Activated T-helper 2 cell treated with anti-CD3 and anti-CD28 coated beads, Interferon-gamma antibody, Interleukin-2, Interleukin-4, amounts not matched to agents 10 μg/mL and 5 μg/mL and 100 μg/mL, durations not matched to agents 14 hours and 24 hours and 36 hours (primary cell): ENCODE measurements around the gene SETBP1. TPM values are rescaled to one million over a fixed set of nuclear protein-coding genes. Genes with fewer than 3 reads are reported as not detected.

Experiments used
- DNase-seq: peaks from one replicate; pipeline ENCODE4 v3.0.0; 2021; ENCODE audit warnings: low spot score
- H3K27ac Mint-ChIP-seq: one replicate; pipeline ENCODE4 v1.8.0; 2021; ENCODE audit warnings: mixed read lengths
- H3K27me3 Mint-ChIP-seq: one replicate; pipeline ENCODE4 v1.8.0; 2021; ENCODE audit warnings: low read depth, mixed read lengths
- H3K36me3 Mint-ChIP-seq: one replicate; pipeline ENCODE4 v1.8.0; 2021; ENCODE audit warnings: low read depth, mixed read lengths
- H3K4me1 Mint-ChIP-seq: one replicate; pipeline ENCODE4 v1.8.0; 2021; ENCODE audit warnings: low read depth, mixed read lengths
- H3K4me3 Mint-ChIP-seq: one replicate; pipeline ENCODE4 v1.8.0; 2021; ENCODE audit warnings: low read depth, mild to moderate bottlenecking, moderate library complexity, mixed read lengths
- H3K9me3 Mint-ChIP-seq: one replicate; pipeline ENCODE4 v1.8.0; 2021; ENCODE audit warnings: mixed read lengths
- intact Hi-C: fragments of 100-400 bp; cut with micrococcal nuclease; formaldehyde crosslinking; loops from one replicate; pipeline ENCODE4 v1.15.1; 2023
- total RNA-seq: library from RNA; stranded (reverse); gene quantifications from 2 replicates; pipeline ENCODE4 v1.2.3, GENCODE V29; 2022

Gene SETBP1
- total RNA-seq, 1 donor from 2014 or later, result 27.4 TPM

DNA sequence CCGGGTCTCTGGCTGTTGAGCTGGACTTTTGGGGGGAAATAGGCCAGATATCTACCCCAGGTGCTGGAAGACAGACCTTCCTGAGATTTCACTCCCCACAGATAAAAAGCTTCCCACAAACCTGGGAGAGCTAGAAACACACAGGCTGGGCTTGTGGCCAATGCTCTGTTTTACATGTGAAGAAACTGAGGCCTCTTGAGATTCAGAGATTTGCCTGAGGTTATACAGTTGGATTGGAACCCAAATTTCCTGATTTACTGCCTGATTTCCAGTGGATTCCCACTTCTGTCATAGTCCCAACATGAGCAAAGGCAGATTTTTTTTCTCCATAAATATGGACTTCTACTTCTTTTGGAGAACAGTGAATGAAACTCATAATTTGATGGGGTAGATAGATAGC is 360.2 kb downstream of the SETBP1 start:
- no peaks in the 10 kb centered on the region for H3K4me1 Mint-ChIP-seq
- intact Hi-C loops, result no loop called here
- no peak overlapping the region for H3K4me3 Mint-ChIP-seq
- no peak overlapping the region for H3K27ac Mint-ChIP-seq
- no peaks in the 10 kb centered on the region for H3K36me3 Mint-ChIP-seq
- H3K9me3 Mint-ChIP-seq, result no peaks in the 10 kb centered on the region
- no peaks in the 10 kb centered on the region for H3K27me3 Mint-ChIP-seq
- no peak for DNase-seq

DNA sequence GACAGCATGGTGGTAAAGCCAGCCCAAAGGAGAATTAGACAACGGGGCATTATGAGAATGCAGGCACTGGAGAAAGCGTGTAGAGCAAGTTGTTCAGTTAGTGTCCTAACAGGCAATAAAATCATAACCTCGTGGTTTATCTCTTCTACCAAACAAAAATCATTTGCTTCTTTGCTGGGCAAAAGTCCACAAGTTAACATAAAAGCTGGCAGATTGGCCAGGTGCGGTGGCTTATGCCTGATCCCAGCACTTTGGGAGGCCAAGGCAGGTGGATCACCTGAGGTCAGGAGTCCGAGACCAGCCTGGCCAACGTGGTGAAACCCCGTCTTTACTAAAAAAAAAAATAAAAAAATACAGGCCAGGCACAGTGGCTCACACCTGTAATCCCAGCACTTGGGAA is 364.1 kb downstream of the SETBP1 start:
- Mint-ChIP-seq H3K27me3 (no peaks in the 10 kb centered on the region), H3K36me3 (no peaks in the 10 kb centered on the region), H3K9me3 (no peaks in the 10 kb centered on the region), H3K4me1 (no peaks in the 10 kb centered on the region), H3K4me3 (no peak overlapping the region), H3K27ac (no peak overlapping the region)
- DNase-seq, result no peak
- intact Hi-C loops, result no loop called here

- H3K27ac Mint-ChIP-seq, result no peak overlapping the region
- no peaks in the 10 kb centered on the region for H3K36me3 Mint-ChIP-seq
- no peaks in the 10 kb centered on the region for H3K9me3 Mint-ChIP-seq
- intact Hi-C loops, result no loop called here
- DNase-seq, result no peak
- H3K4me3 Mint-ChIP-seq, result no peak overlapping the region
- H3K27me3 Mint-ChIP-seq, result no peaks in the 10 kb centered on the region
- no peaks in the 10 kb centered on the region for H3K4me1 Mint-ChIP-seq
Measured at GRCh38 chr18:45046228-45046627, 365.5 kb downstream of the SETBP1 start.

DNA sequence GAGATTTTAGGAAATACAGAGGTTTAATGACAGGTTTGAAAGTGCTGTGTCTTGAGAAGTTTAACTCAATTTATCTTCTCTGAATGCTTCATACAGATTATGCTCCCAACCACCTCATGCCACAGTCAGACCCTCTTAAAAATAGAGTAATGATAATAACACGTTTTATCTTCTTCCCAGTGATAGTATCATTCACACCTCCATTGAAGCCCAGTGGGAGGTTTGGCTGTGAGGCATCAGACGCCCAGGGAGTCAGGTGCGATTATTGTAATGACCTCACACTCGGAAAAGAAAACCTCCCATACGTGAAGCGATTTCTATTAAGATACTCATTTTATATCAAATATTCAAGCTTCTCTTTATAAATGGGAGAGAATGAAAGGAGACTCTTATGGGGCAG is 366.3 kb downstream of the SETBP1 start:
- H3K36me3 Mint-ChIP-seq, result no peaks in the 10 kb centered on the region
- no peak overlapping the region for H3K27ac Mint-ChIP-seq
- intact Hi-C loops, result no loop called here
- DNase-seq, result no peak
- no peak overlapping the region for H3K4me3 Mint-ChIP-seq
- H3K9me3 Mint-ChIP-seq, result no peaks in the 10 kb centered on the region
- H3K4me1 Mint-ChIP-seq, result no peaks in the 10 kb centered on the region
- no peaks in the 10 kb centered on the region for H3K27me3 Mint-ChIP-seq

DNA sequence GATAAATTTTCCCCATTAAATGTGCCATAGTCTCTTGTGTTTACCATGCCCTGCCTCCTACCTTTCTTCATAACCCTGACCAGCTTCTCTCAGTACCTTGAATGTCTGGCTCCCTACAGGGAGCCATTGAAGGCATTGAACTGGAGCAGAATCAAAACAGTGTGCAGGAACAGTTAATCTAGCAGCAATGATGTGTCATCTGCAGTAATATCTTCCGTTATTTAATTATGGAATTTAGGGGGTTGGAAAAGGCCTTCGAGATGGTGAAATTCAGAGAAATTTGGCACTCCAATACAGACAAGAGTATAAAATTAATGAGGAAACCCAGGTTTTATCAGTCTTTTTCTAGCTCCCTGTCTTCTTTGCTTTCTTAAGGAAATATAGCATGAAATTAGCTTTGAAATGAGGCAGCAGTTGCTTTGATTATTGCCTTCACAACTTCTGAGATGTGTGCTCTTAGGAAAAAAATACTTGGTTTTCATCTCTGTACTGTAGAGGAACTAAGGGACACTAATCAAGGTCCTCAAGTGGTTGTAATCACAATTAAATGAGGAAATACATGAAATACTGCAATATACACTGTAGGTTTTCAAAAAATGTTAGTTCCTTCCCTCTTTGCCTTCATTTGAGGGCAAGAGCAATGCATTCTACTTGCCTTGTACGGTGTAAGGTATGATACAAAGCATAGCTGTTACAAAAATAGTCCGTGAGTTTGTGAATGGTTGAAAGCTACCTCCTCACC is 369.1 kb downstream of the SETBP1 start:
- no peak overlapping the region for H3K4me3 Mint-ChIP-seq
- H3K27ac Mint-ChIP-seq, result no peak overlapping the region
- no peaks in the 10 kb centered on the region for H3K27me3 Mint-ChIP-seq
- H3K4me1 Mint-ChIP-seq, result no peaks in the 10 kb centered on the region
- no peaks in the 10 kb centered on the region for H3K36me3 Mint-ChIP-seq
- H3K9me3 Mint-ChIP-seq, result no peaks in the 10 kb centered on the region
- DNase-seq, result no peak
- intact Hi-C loops, result no loop called here

DNA sequence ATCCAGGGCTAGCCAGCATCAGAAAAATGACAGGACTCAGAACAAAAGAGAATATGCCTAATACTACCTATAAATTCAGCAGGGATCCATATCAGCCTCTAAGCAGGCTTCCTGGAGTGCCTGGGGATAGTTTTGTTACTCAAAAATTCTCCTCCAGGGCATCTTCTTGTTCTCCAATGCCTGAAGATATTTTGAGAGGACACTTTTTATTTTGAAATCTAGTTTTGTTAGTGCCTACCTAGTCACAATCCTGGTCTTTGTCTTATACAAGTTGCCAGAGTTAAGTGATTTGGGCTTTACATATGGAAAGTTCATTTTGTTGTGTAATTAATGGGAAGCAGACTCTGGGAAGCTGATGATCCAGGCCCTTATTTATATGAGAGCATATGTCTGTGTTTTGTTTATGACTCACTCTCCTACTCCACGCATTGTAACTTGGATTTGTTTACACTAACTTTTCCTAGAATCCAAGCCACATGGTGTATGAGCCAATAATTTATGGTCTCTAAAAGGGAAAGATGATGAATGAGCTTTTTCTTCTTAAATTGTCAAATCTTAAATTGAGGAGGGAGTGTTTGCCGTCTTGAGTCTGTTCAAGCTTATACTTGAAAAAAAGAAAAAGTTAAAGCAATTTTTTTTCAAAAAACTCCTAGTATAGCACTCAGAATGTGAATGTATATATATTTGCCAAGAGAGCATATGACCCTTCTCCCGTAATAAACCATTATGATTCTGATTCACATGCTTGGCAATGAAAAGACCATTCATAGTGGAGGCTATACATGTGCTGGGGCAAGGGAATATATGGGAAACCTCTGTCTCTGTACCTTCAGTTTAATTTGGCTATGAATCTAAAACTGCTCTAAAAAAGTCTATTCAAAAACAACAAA is 370.3 kb downstream of the SETBP1 start:
- H3K4me1 Mint-ChIP-seq, result no peaks in the 10 kb centered on the region
- H3K27me3 Mint-ChIP-seq, result no peaks in the 10 kb centered on the region
- no peaks in the 10 kb centered on the region for H3K36me3 Mint-ChIP-seq
- H3K4me3 Mint-ChIP-seq, result no peak overlapping the region
- no peak for DNase-seq
- intact Hi-C loops, result no loop called here
- H3K9me3 Mint-ChIP-seq, result no peaks in the 10 kb centered on the region
- no peak overlapping the region for H3K27ac Mint-ChIP-seq

DNA sequence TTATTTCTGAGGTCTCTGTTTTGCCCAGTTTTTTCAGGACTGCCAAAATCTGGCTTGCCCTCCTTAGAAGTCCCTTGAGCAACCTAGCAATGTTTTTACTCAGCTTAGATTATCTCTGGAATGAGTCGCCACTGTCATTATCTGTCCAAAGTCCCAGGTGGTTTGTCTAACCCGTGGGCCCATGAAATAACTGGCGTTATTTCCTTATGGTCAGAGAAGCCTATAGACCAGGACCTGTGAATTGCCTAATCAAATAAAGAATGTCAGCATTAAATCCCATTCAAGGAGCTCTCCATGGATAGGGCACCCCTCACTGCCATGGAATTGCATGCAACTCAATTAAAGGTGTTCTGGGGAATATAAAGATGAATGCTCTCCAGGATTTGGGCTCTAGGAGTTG is 373.9 kb downstream of the SETBP1 start:
- H3K27me3 Mint-ChIP-seq, result no peaks in the 10 kb centered on the region
- no peak overlapping the region for H3K4me3 Mint-ChIP-seq
- no peaks in the 10 kb centered on the region for H3K4me1 Mint-ChIP-seq
- H3K36me3 Mint-ChIP-seq, result no peaks in the 10 kb centered on the region
- no peak overlapping the region for H3K27ac Mint-ChIP-seq
- H3K9me3 Mint-ChIP-seq, result no peaks in the 10 kb centered on the region
- intact Hi-C loops, result no loop called here
- no peak for DNase-seq

DNA sequence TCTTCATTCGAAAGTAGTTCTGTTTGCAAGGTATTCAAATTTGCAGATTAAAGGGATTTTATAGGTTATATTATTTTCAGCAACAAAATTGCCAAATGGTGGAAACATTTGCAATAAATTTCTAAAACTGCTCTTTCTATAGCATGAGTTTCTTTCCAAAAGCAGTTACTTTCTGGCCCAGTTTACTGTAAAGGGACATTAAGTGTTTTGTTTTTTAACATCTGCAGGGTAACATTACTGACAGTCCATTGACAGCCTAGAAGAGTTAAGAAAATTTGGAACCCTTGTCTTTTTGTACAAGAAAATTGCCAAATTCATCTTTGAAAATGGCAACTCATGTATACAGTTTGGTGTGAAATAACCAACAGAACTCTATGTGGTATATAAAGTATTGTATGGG is 375.1 kb downstream of the SETBP1 start:
- no peaks in the 10 kb centered on the region for H3K4me1 Mint-ChIP-seq
- H3K36me3 Mint-ChIP-seq, result no peaks in the 10 kb centered on the region
- H3K4me3 Mint-ChIP-seq, result no peak overlapping the region
- H3K27me3 Mint-ChIP-seq, result no peaks in the 10 kb centered on the region
- H3K27ac Mint-ChIP-seq, result no peak overlapping the region
- H3K9me3 Mint-ChIP-seq, result no peaks in the 10 kb centered on the region
- intact Hi-C loops, result no loop called here
- DNase-seq, result no peak

GRCh38 chr18:45056926-45057325 is 376.2 kb downstream of the SETBP1 start:
- no peak for DNase-seq
- H3K27ac Mint-ChIP-seq, result no peak overlapping the region
- H3K4me3 Mint-ChIP-seq, result no peak overlapping the region
- no peaks in the 10 kb centered on the region for H3K4me1 Mint-ChIP-seq
- no peaks in the 10 kb centered on the region for H3K9me3 Mint-ChIP-seq
- intact Hi-C loops, result no loop called here
- no peaks in the 10 kb centered on the region for H3K27me3 Mint-ChIP-seq
- no peaks in the 10 kb centered on the region for H3K36me3 Mint-ChIP-seq

GRCh38 chr18:45057955-45058600 is 377.4 kb downstream of the SETBP1 start:
- Mint-ChIP-seq H3K27me3 (no peaks in the 10 kb centered on the region), H3K9me3 (no peaks in the 10 kb centered on the region), H3K4me1 (no peaks in the 10 kb centered on the region), H3K27ac (no peak overlapping the region), H3K4me3 (no peak overlapping the region), H3K36me3 (no peaks in the 10 kb centered on the region)
- intact Hi-C loops, result no loop called here
- no peak for DNase-seq

- intact Hi-C loops, result no loop called here
- Mint-ChIP-seq H3K4me3 (no peak overlapping the region), H3K27me3 (no peaks in the 10 kb centered on the region), H3K4me1 (no peaks in the 10 kb centered on the region), H3K36me3 (no peaks in the 10 kb centered on the region), H3K27ac (no peak overlapping the region), H3K9me3 (no peaks in the 10 kb centered on the region)
- DNase-seq, result no peak
Measured at GRCh38 chr18:45059695-45060094, 379.0 kb downstream of the SETBP1 start.

GRCh38 chr18:45060102-45060501 is 379.4 kb downstream of the SETBP1 start:
- no peaks in the 10 kb centered on the region for H3K4me1 Mint-ChIP-seq
- no peak overlapping the region for H3K4me3 Mint-ChIP-seq
- no peak overlapping the region for H3K27ac Mint-ChIP-seq
- no peaks in the 10 kb centered on the region for H3K9me3 Mint-ChIP-seq
- H3K36me3 Mint-ChIP-seq, result no peaks in the 10 kb centered on the region
- H3K27me3 Mint-ChIP-seq, result no peaks in the 10 kb centered on the region
- no peak for DNase-seq
- intact Hi-C loops, result no loop called here

DNA sequence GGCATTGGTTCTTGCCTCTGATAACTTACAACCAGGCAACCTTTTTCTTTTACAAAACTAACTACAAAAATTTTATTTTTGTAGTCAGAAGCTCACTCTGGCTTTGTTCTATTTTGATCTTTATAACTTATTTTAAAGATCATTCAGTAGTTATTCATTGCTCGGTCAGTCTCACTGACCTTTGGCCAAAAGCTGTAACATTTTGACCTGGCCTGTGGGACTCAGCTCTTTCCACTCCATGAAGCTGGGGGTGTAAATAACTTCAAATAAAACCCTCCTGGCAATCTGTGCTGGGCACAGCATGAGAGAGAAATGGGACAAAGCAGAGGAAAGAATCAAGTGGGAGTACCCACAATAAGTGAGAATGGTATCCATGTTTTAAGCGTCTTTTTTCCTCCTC is 380.7 kb downstream of the SETBP1 start:
- Mint-ChIP-seq H3K36me3 (no peaks in the 10 kb centered on the region), H3K4me1 (no peaks in the 10 kb centered on the region), H3K4me3 (no peak overlapping the region), H3K27me3 (no peaks in the 10 kb centered on the region), H3K27ac (no peak overlapping the region), H3K9me3 (no peaks in the 10 kb centered on the region)
- intact Hi-C loops, result no loop called here
- DNase-seq, result no peak
